Measurements from ENCODE around the gene IRF2BPL. TPM values are rescaled to one million over a fixed set of nuclear protein-coding genes. Genes with fewer than 3 reads are reported as not detected.

Gene IRF2BPL
- 40.0 TPM for total RNA-seq (ENCODE audit: insufficient read depth, low replicate concordance)

GRCh38 chr14:77028384-77029231 is at the start of gene IRF2BPL:
IRF2BPL (minus strand) TSS chr14:77028708; CDS start chr14:77027792, 916 bp downstream.
- DNase-seq (ENCODE audit: low spot score), result peak; percentile 99

GRCh38 chr14:77077040-77077439 is 48.5 kb upstream of the IRF2BPL start:
- DNase-seq (ENCODE audit: low spot score), result no peak

GRCh38 chr14:77076113-77076631 is 47.7 kb upstream of the IRF2BPL start:
- DNase-seq (ENCODE audit: low spot score), result peak; percentile 87

GRCh38 chr14:77074969-77075368 is 46.5 kb upstream of the IRF2BPL start:
- DNase-seq (ENCODE audit: low spot score), result no peak

GRCh38 chr14:77071938-77072388 is 43.5 kb upstream of the IRF2BPL start:
- no peak for DNase-seq (ENCODE audit: low spot score)

- DNase-seq (ENCODE audit: low spot score), result no peak
Observed at GRCh38 chr14:77069551-77069950, 41.0 kb upstream of the IRF2BPL start.

- no peak for DNase-seq (ENCODE audit: low spot score)
Observed at GRCh38 chr14:77068517-77069200, 40.2 kb upstream of the IRF2BPL start.

GRCh38 chr14:77067632-77068516 is 39.4 kb upstream of the IRF2BPL start:
- peak; percentile 71 for DNase-seq (ENCODE audit: low spot score)

- peak; percentile 66 for DNase-seq (ENCODE audit: low spot score)
Observed at GRCh38 chr14:77066578-77067172, 38.2 kb upstream of the IRF2BPL start.

GRCh38 chr14:77065851-77066577 is 37.5 kb upstream of the IRF2BPL start:
- DNase-seq (ENCODE audit: low spot score), result no peak

GRCh38 chr14:77064521-77065178 is 36.1 kb upstream of the IRF2BPL start:
- DNase-seq (ENCODE audit: low spot score), result no peak

GRCh38 chr14:77063571-77064171 is 35.2 kb upstream of the IRF2BPL start:
- DNase-seq (ENCODE audit: low spot score), result peak; percentile 42

GRCh38 chr14:77062261-77062660 is 33.8 kb upstream of the IRF2BPL start:
- DNase-seq (ENCODE audit: low spot score), result no peak

- DNase-seq (ENCODE audit: low spot score), result no peak
Observed at GRCh38 chr14:77061630-77062257, 33.2 kb upstream of the IRF2BPL start.

- DNase-seq (ENCODE audit: low spot score), result no peak
Observed at GRCh38 chr14:77059276-77059915, 30.9 kb upstream of the IRF2BPL start.

GRCh38 chr14:77058785-77059184 is 30.3 kb upstream of the IRF2BPL start:
- no peak for DNase-seq (ENCODE audit: low spot score)

- no peak for DNase-seq (ENCODE audit: low spot score)
Observed at GRCh38 chr14:77058117-77058516, 29.6 kb upstream of the IRF2BPL start.

GRCh38 chr14:77055981-77056380 is 27.5 kb upstream of the IRF2BPL start:
- DNase-seq (ENCODE audit: low spot score), result no peak

Measured in umbilical cord (tissue), 2 donors.